Mesendoderm (in vitro differentiated cells): ENCODE measurements around the gene ERO1A.
A peak's percentile ranks its signal among the peaks of the same experiment; 100 is the strongest.

Experiments used
- DNase-seq: peaks from one replicate; pipeline ENCODE4 v3.0.0; 2013
- H2AK5ac ChIP-seq: 2 replicates; pipeline ENCODE4 v1.6.1; 2013; ENCODE audit warnings: low read length, inconsistent platforms
- H2BK120ac ChIP-seq: 2 replicates; pipeline ENCODE4 v1.6.1; 2013; ENCODE audit warnings: low read depth, mild to moderate bottlenecking, low read length, moderate library complexity, mixed read lengths
- H2BK15ac ChIP-seq: replicated peaks from 2 replicates; pipeline ENCODE4 v1.6.1; 2013; ENCODE audit warnings: low read depth, mild to moderate bottlenecking, moderate library complexity
- H2BK5ac ChIP-seq: 2 replicates; pipeline ENCODE4 v1.6.1; 2013; ENCODE audit warnings: low read length, inconsistent platforms
- H3K18ac ChIP-seq: 2 replicates; pipeline ENCODE4 v1.6.1; 2013; ENCODE audit warnings: mild to moderate bottlenecking, low read length, mixed read lengths
- H3K23ac ChIP-seq: one replicate; pipeline ENCODE4 v1.6.1; 2013; ENCODE audit warnings: low read length
- H3K27ac ChIP-seq: 2 replicates; pipeline ENCODE4 v1.5.1; 2013; ENCODE audit warnings: low read depth, mild to moderate bottlenecking, inconsistent platforms, low read length, moderate library complexity
- H3K27me3 ChIP-seq: 2 replicates; pipeline ENCODE4 v1.6.1; 2013; ENCODE audit warnings: low read length, control low read depth, mild to moderate bottlenecking, inconsistent platforms; ENCODE audit not compliant: insufficient read depth, poor library complexity
- H3K36me3 ChIP-seq: 2 replicates; pipeline ENCODE4 v1.6.1; 2013; ENCODE audit warnings: low read length, inconsistent platforms; ENCODE audit not compliant: control insufficient read depth, insufficient read depth
- H3K4ac ChIP-seq: one replicate; pipeline ENCODE4 v1.6.1; 2013; ENCODE audit warnings: low read depth, mild to moderate bottlenecking, low read length, moderate library complexity
- H3K4me1 ChIP-seq: 2 replicates; pipeline ENCODE4 v1.6.1; 2013; ENCODE audit warnings: low read depth, low read length, inconsistent platforms; ENCODE audit not compliant: control insufficient read depth
- H3K4me2 ChIP-seq: 2 replicates; pipeline ENCODE4 v1.6.1; 2013; ENCODE audit warnings: low read length
- H3K4me3 ChIP-seq: 2 replicates; pipeline ENCODE4 v1.5.1; 2013; ENCODE audit warnings: mild to moderate bottlenecking, low read length
- H3K56ac ChIP-seq: one replicate; pipeline ENCODE4 v1.6.1; 2013; ENCODE audit warnings: low read length
- H3K79me1 ChIP-seq: 2 replicates; pipeline ENCODE4 v1.6.1; 2013; ENCODE audit warnings: low read length, inconsistent platforms
- H3K79me2 ChIP-seq: 2 replicates; pipeline ENCODE4 v1.6.1; 2013; ENCODE audit warnings: mild to moderate bottlenecking, low read length; ENCODE audit not compliant: control insufficient read depth, insufficient read depth
- H3K9ac ChIP-seq: 2 replicates; pipeline ENCODE4 v1.6.1; 2013; ENCODE audit warnings: low read length, inconsistent platforms
- H4K5ac ChIP-seq: one replicate; pipeline ENCODE4 v1.6.1; 2013; ENCODE audit warnings: low read length
- H4K8ac ChIP-seq: one replicate; pipeline ENCODE4 v1.6.1; 2013; ENCODE audit warnings: low read depth, mild to moderate bottlenecking, control low read depth, low read length, moderate library complexity
- WGBS: extraction: QIAGEN DNeasy Blood & Tissue Kit; methylation state at CpG from one replicate; pipeline ENCODE4 v1.1.7; 2013; ENCODE audit warnings: low lambda C conversion rate, missing lambda C conversion rate; ENCODE audit not compliant: insufficient coverage; ENCODE audit errors: extremely low coverage; 5-methylcytosine and 5-hydroxymethylcytosine counted together

ERO1A gene

GRCh38 chr14:52723514-52724359, 28.4 kb upstream of the ERO1A start:
- Histone ChIP-seq H3K79me2 (no peaks in the 10 kb centered on the region), H4K8ac (no peak overlapping the region), H3K4me2 (no peak overlapping the region), H3K27ac (no peak overlapping the region), H3K27me3 (no peaks in the 10 kb centered on the region), H3K4me1 (no peaks in the 10 kb centered on the region), H2BK15ac (no peak overlapping the region), H4K5ac (no peak overlapping the region), H3K23ac (no peak overlapping the region), H3K56ac (no peak overlapping the region), H3K36me3 (peaks cover 6% of the 10 kb centered on the region), H3K4ac (no peak overlapping the region), H2BK120ac (no peak overlapping the region), H2BK5ac (no peak overlapping the region), H2AK5ac (no peak overlapping the region), H3K9ac (no peak overlapping the region), H3K4me3 (no peak overlapping the region), H3K18ac (no peak overlapping the region), H3K79me1 (no peaks in the 10 kb centered on the region)
- WGBS = no CpG with 5 or more reads among the region's 4 CpGs
- no peak for DNase-seq

- no peaks in the 10 kb centered on the region for H3K27me3 ChIP-seq
- H3K4ac ChIP-seq = no peak overlapping the region
- DNase-seq = no peak
- no peak overlapping the region for H3K9ac ChIP-seq
- no peak overlapping the region for H4K5ac ChIP-seq
- H3K36me3 ChIP-seq = peaks cover 10% of the 10 kb centered on the region
- no peaks in the 10 kb centered on the region for H3K79me2 ChIP-seq
- H2BK5ac ChIP-seq = no peak overlapping the region
- no peaks in the 10 kb centered on the region for H3K4me1 ChIP-seq
- no peak overlapping the region for H4K8ac ChIP-seq
- no peak overlapping the region for H3K4me2 ChIP-seq
- H3K79me1 ChIP-seq = no peaks in the 10 kb centered on the region
- no peak overlapping the region for H2BK120ac ChIP-seq
- H3K4me3 ChIP-seq = no peak overlapping the region
- no peak overlapping the region for H2AK5ac ChIP-seq
- H3K27ac ChIP-seq = no peak overlapping the region
- no peak overlapping the region for H3K23ac ChIP-seq
- H3K18ac ChIP-seq = no peak overlapping the region
- no peak overlapping the region for H2BK15ac ChIP-seq
- H3K56ac ChIP-seq = no peak overlapping the region
- WGBS = no CpG with 5 or more reads among the region's 6 CpGs
Measured at GRCh38 chr14:52716155-52716554, 20.8 kb upstream of the ERO1A start.

GRCh38 chr14:52711666-52712065, 16.3 kb upstream of the ERO1A start:
- H4K8ac ChIP-seq = no peak overlapping the region
- no peaks in the 10 kb centered on the region for H3K27me3 ChIP-seq
- H3K56ac ChIP-seq = no peak overlapping the region
- no CpG with 5 or more reads among the region's 1 CpG for WGBS
- peaks cover 2% of the 10 kb centered on the region for H3K79me1 ChIP-seq
- no peak overlapping the region for H2BK15ac ChIP-seq
- H4K5ac ChIP-seq = no peak overlapping the region
- no peak overlapping the region for H3K9ac ChIP-seq
- no peak overlapping the region for H3K4me2 ChIP-seq
- H3K4me3 ChIP-seq = no peak overlapping the region
- H3K18ac ChIP-seq = no peak overlapping the region
- no peak overlapping the region for H2AK5ac ChIP-seq
- peaks cover 18% of the 10 kb centered on the region for H3K79me2 ChIP-seq
- no peak overlapping the region for H3K4ac ChIP-seq
- peaks cover 8% of the 10 kb centered on the region for H3K36me3 ChIP-seq
- H3K4me1 ChIP-seq = no peaks in the 10 kb centered on the region
- no peak overlapping the region for H2BK5ac ChIP-seq
- DNase-seq = no peak
- no peak overlapping the region for H3K23ac ChIP-seq
- H2BK120ac ChIP-seq = no peak overlapping the region
- H3K27ac ChIP-seq = no peak overlapping the region

GRCh38 chr14:52706724-52707706, 11.7 kb upstream of the ERO1A start, which contains the start of gene PSMC6:
PSMC6 (plus strand) TSS chr14:52707200; CDS start chr14:52707220, 20 bp downstream.
- Histone ChIP-seq H4K5ac (peak within 1 kb of the TSS; percentile 84), H4K8ac (peak within 1 kb of the TSS; percentile 97), H3K23ac (no peak within 1 kb of the TSS), H3K56ac (peak within 1 kb of the TSS; percentile 93), H3K27ac (peak within 1 kb of the TSS; percentile 41), H3K18ac (peak within 1 kb of the TSS; percentile 77), H3K79me2 (peaks cover 18% of the 10 kb centered on the region), H3K4me2 (peak within 1 kb of the TSS; percentile 63), H3K79me1 (peaks cover 2% of the 10 kb centered on the region), H3K4me3 (peak within 1 kb of the TSS; percentile 66), H3K27me3 (no peaks in the 10 kb centered on the region), H3K4ac (peak within 1 kb of the TSS; percentile 78), H3K9ac (peak within 1 kb of the TSS; percentile 81), H2BK15ac (no peak within 1 kb of the TSS), H3K36me3 (peaks cover 2% of the 10 kb centered on the region), H2AK5ac (no peak within 1 kb of the TSS), H2BK5ac (peak within 1 kb of the TSS; percentile 74), H2BK120ac (no peak within 1 kb of the TSS), H3K4me1 (no peaks in the 10 kb centered on the region)
- DNase-seq = peak; percentile 96
- no CpG with 5 or more reads among the region's 43 CpGs for WGBS

- peaks cover 2% of the 10 kb centered on the region for H3K36me3 ChIP-seq
- DNase-seq = no peak
- no peak overlapping the region for H4K5ac ChIP-seq
- H3K27me3 ChIP-seq = no peaks in the 10 kb centered on the region
- no peak overlapping the region for H3K4me2 ChIP-seq
- H2BK15ac ChIP-seq = no peak overlapping the region
- no peak overlapping the region for H3K4me3 ChIP-seq
- H2BK5ac ChIP-seq = no peak overlapping the region
- no peak overlapping the region for H3K56ac ChIP-seq
- peaks cover 18% of the 10 kb centered on the region for H3K79me2 ChIP-seq
- peak overlapping the region; percentile 97 for H4K8ac ChIP-seq
- H3K4me1 ChIP-seq = no peaks in the 10 kb centered on the region
- no peak overlapping the region for H2AK5ac ChIP-seq
- WGBS = no CpG with 5 or more reads among the region's 5 CpGs
- no peak overlapping the region for H2BK120ac ChIP-seq
- no peak overlapping the region for H3K9ac ChIP-seq
- H3K23ac ChIP-seq = no peak overlapping the region
- H3K79me1 ChIP-seq = peaks cover 2% of the 10 kb centered on the region
- H3K27ac ChIP-seq = no peak overlapping the region
- H3K18ac ChIP-seq = no peak overlapping the region
- H3K4ac ChIP-seq = no peak overlapping the region
Measured at GRCh38 chr14:52706286-52706685, 10.9 kb upstream of the ERO1A start.
